Smooth muscle cell (in vitro differentiated cells): ENCODE measurements around the gene COIL. TPM values are rescaled to one million over a fixed set of nuclear protein-coding genes. Genes with fewer than 3 reads are reported as not detected.

Experiments
- DNase-seq: peaks from one replicate; lab custom pipeline; 2025; ENCODE audit not compliant: unreplicated experiment; lab: John Stamatoyannopoulos, UW
- H2AFZ ChIP-seq: fragments of 200-600 bp; sonication (generic); 2 replicates; pipeline ENCODE4 v1.6.0; 2016; ENCODE audit warnings: antibody characterized with exemption, low read depth, mild to moderate bottlenecking
- H3F3A ChIP-seq: fragments of 200-600 bp; sonication (generic); 2 replicates; pipeline ENCODE4 v1.6.0; 2017; ENCODE audit warnings: antibody characterized with exemption, low read depth
- H3K27ac ChIP-seq: fragments of 200-600 bp; sonication (generic); 2 replicates; pipeline ENCODE4 v1.5.1; 2016; ENCODE audit warnings: low read depth, mild to moderate bottlenecking
- H3K27me3 ChIP-seq: fragments of 200-600 bp; sonication (generic); 2 replicates; pipeline ENCODE4 v1.6.1; 2016; ENCODE audit warnings: low read depth, mild to moderate bottlenecking
- H3K36me3 ChIP-seq: fragments of 200-600 bp; sonication (generic); 2 replicates; pipeline ENCODE4 v1.5.1; 2016; ENCODE audit warnings: low read depth
- H3K4me1 ChIP-seq: fragments of 200-600 bp; sonication (generic); 2 replicates; pipeline ENCODE4 v1.5.1; 2016; ENCODE audit warnings: low read depth
- H3K4me2 ChIP-seq: fragments of 200-600 bp; sonication (generic); 2 replicates; pipeline ENCODE4 v1.6.0; 2016; ENCODE audit warnings: mild to moderate bottlenecking
- H3K4me3 ChIP-seq: fragments of 200-600 bp; sonication (generic); 2 replicates; pipeline ENCODE4 v1.5.1; 2016; ENCODE audit warnings: mild to moderate bottlenecking
- H3K79me2 ChIP-seq: fragments of 200-600 bp; sonication (generic); 2 replicates; pipeline ENCODE4 v1.6.0; 2016; ENCODE audit warnings: low read depth, mild to moderate bottlenecking
- H3K9ac ChIP-seq: fragments of 200-600 bp; sonication (generic); 2 replicates; pipeline ENCODE4 v1.6.0; 2016; ENCODE audit warnings: low read depth
- H3K9me3 ChIP-seq: fragments of 200-600 bp; sonication (generic); replicated peaks from 2 replicates; pipeline ENCODE4 v1.5.1; 2016; ENCODE audit warnings: low read depth
- H4K20me1 ChIP-seq: fragments of 200-600 bp; sonication (generic); 2 replicates; pipeline ENCODE4 v1.6.0; 2016; ENCODE audit warnings: low read depth
- WGBS: methylation state at CpG from one replicate; pipeline ENCODE4 v1.1.7; 2016; ENCODE audit warnings: low lambda C conversion rate; 5-methylcytosine and 5-hydroxymethylcytosine counted together
- polyA plus RNA-seq: library from polyadenylated mRNA; unstranded; fragments of >200 nt; fragmentation: Nextera tagmentation; extraction: Ambion mirVana; gene quantifications from 2 replicates; pipeline ENCODE4 v1.2.1, GENCODE V29; 2016
- total RNA-seq: library from RNA; depleted of rRNA; stranded (reverse); fragments of >200 nt; gene quantifications from 2 replicates; pipeline ENCODE4 v1.2.3, GENCODE V29; 2014
- TF ChIP-seq, protein P1 (sequence below): fragments of 200-600 bp; sonication (generic); IDR thresholded peaks from 2 replicates; pipeline ENCODE4 v1.5.1; 2017; ENCODE audit warnings: borderline replicate concordance, mild to moderate bottlenecking, antibody characterized with exemption; ENCODE audit not compliant: insufficient read depth, poor library complexity, severe bottlenecking

Gene COIL
- total and polyA plus RNA-seq, 2 experiments from 2014 or later: 15.5 to 30.3 TPM

GRCh38 chr17:56929362-56929969 lies 31.4 kb downstream of the COIL start:
- DNase-seq: no peak
- Histone ChIP-seq H3K4me3 (no peak overlapping the region), H3K36me3 (peaks cover 4% of the 10 kb centered on the region), H3K4me2 (no peak overlapping the region), H3K9ac (no peak overlapping the region), H2AFZ (no peak overlapping the region), H3K9me3 (peaks cover 4% of the 10 kb centered on the region), H3K27ac (no peak overlapping the region), H3F3A (no peaks in the 10 kb centered on the region), H3K27me3 (no peaks in the 10 kb centered on the region), H3K4me1 (no peaks in the 10 kb centered on the region), H4K20me1 (no peaks in the 10 kb centered on the region), H3K79me2 (no peaks in the 10 kb centered on the region)
- TF ChIP-seq, protein P1, sequence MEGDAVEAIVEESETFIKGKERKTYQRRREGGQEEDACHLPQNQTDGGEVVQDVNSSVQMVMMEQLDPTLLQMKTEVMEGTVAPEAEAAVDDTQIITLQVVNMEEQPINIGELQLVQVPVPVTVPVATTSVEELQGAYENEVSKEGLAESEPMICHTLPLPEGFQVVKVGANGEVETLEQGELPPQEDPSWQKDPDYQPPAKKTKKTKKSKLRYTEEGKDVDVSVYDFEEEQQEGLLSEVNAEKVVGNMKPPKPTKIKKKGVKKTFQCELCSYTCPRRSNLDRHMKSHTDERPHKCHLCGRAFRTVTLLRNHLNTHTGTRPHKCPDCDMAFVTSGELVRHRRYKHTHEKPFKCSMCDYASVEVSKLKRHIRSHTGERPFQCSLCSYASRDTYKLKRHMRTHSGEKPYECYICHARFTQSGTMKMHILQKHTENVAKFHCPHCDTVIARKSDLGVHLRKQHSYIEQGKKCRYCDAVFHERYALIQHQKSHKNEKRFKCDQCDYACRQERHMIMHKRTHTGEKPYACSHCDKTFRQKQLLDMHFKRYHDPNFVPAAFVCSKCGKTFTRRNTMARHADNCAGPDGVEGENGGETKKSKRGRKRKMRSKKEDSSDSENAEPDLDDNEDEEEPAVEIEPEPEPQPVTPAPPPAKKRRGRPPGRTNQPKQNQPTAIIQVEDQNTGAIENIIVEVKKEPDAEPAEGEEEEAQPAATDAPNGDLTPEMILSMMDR: no peak

DNA sequence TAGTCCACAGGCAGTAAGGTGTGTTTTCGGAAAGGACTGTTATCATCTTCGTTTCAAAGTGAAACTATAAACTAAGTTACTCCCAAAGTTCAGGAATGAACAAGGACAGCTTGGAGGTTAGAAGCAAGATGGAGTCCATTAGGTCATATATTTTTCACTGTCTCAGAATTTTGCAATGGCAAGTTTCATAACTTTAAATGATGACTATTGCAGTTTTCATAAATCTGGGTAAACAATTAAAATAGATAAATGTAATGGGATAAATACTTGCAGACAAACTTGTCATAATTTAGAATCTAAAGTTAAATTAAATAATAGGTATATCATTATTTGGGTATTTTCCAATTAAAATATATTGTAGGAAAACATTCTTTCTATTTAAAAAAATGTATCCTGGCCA lies 32.3 kb downstream of the COIL start:
- DNase-seq: no peak
- Histone ChIP-seq H3K79me2 (no peaks in the 10 kb centered on the region), H3K9me3 (peaks cover 4% of the 10 kb centered on the region), H4K20me1 (no peaks in the 10 kb centered on the region), H3K4me2 (no peak overlapping the region), H3K27ac (no peak overlapping the region), H3K4me3 (no peak overlapping the region), H3F3A (no peaks in the 10 kb centered on the region), H3K36me3 (peaks cover 4% of the 10 kb centered on the region), H3K4me1 (no peaks in the 10 kb centered on the region), H3K9ac (no peak overlapping the region), H3K27me3 (no peaks in the 10 kb centered on the region), H2AFZ (no peak overlapping the region)
- WGBS: 93% methylated on average over 2 of the region's 2 CpGs
- TF ChIP-seq, protein P1: no peak

DNA sequence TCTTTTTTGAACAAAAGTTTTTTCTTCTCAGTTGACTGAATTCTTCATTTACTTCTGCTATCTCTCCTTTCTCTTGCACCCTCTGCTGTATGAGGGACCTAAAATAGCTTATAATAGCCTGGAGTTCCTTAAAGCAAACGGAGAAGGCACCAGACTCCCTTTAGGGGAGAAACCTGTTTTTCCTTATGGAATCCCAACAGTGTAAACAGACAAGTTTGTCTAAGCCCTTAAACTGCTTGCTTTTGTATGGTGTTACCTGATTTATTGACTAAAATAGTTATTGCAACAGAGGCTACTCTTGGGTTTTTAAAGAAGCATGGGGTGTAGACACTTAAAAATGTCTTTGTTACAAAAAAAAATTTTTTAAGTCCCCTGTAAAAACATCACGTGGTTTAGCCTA lies 34.1 kb downstream of the COIL start:
- Histone ChIP-seq H3F3A (no peaks in the 10 kb centered on the region), H2AFZ (no peak overlapping the region), H3K27ac (no peak overlapping the region), H4K20me1 (no peaks in the 10 kb centered on the region), H3K79me2 (no peaks in the 10 kb centered on the region), H3K4me1 (no peaks in the 10 kb centered on the region), H3K4me3 (no peak overlapping the region), H3K9ac (no peak overlapping the region), H3K36me3 (peaks cover 4% of the 10 kb centered on the region), H3K4me2 (no peak overlapping the region), H3K27me3 (no peaks in the 10 kb centered on the region), H3K9me3 (peaks cover 4% of the 10 kb centered on the region)
- no peak for DNase-seq
- TF ChIP-seq, protein P1: no peak
- WGBS: 59% methylated on average over 2 of the region's 2 CpGs

DNA sequence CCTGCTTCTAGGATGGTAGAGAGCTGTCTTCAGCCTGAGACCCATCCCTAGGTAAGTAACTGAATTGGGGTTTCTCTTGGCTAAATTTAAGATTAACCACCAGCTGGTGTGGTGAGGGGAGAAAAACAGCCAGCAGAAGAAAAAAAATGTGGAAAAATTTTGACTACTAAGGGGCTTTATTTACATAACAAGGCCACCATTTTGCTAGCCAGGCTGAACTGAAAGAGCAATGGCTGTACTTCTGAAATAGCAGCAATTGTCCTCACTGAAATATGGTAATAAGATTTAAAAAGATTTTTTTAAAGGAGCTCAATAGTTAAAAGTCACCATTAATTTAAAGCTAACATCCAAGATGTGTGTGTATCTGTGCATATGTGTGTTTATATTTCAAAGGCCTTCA lies 34.6 kb downstream of the COIL start:
- no peaks in the 10 kb centered on the region for H3F3A ChIP-seq
- TF ChIP-seq, protein P1: no peak
- H3K27ac ChIP-seq: no peak overlapping the region
- no peaks in the 10 kb centered on the region for H4K20me1 ChIP-seq
- H3K9me3 ChIP-seq: peaks cover 4% of the 10 kb centered on the region
- H3K27me3 ChIP-seq: no peaks in the 10 kb centered on the region
- no peak overlapping the region for H3K4me2 ChIP-seq
- no peak overlapping the region for H3K9ac ChIP-seq
- H3K36me3 ChIP-seq: peaks cover 4% of the 10 kb centered on the region
- no peak overlapping the region for H3K4me3 ChIP-seq
- no peaks in the 10 kb centered on the region for H3K79me2 ChIP-seq
- DNase-seq: no peak
- no peaks in the 10 kb centered on the region for H3K4me1 ChIP-seq
- H2AFZ ChIP-seq: no peak overlapping the region
